Right renal cortex interstitium (tissue), 3 donors: ENCODE measurements around the gene TMEM151A. TPM values are rescaled to one million over a fixed set of nuclear protein-coding genes. Genes with fewer than 3 reads are reported as not detected.

Source experiments
- DNase-seq, 3 donors: peaks; one replicate each; pipeline ENCODE4 v3.0.0-alpha.2; 2013; ENCODE audit warnings: low read depth in 3 of 3, low spot score in 2 of 3
- polyA plus RNA-seq, 3 donors: library from polyadenylated mRNA; unstranded; fragments of 120-200 nt; gene quantifications; one replicate each; pipeline ENCODE4 v1.2.1, GENCODE V29; 2013; ENCODE audit not compliant: insufficient read length in 3 of 3

TMEM151A gene
- polyA plus RNA-seq, 3 donors, result not detected

GRCh38 chr11:66282468-66283455 is 8.9 kb upstream of the TMEM151A start:
- DNase-seq, result peak; percentile 83 to 96 (median 90)

- no peak for DNase-seq
Measured at GRCh38 chr11:66283461-66284105, 8.1 kb upstream of the TMEM151A start.

- DNase-seq, result no peak
Measured at GRCh38 chr11:66284526-66285078, 7.1 kb upstream of the TMEM151A start.

- DNase-seq, result no peak
Measured at GRCh38 chr11:66285250-66285947, 6.3 kb upstream of the TMEM151A start.

GRCh38 chr11:66286699-66287098 is 5.0 kb upstream of the TMEM151A start:
- DNase-seq, result no peak

- no peak for DNase-seq
Measured at GRCh38 chr11:66287211-66287888, 4.3 kb upstream of the TMEM151A start.

GRCh38 chr11:66287889-66288670 is 3.6 kb upstream of the TMEM151A start:
- no peak for DNase-seq

- DNase-seq, result peak; percentile 92 to 98 (median 95)
Measured at GRCh38 chr11:66288671-66289547, 2.8 kb upstream of the TMEM151A start, which contains the start of gene YIF1A. Gene YIF1A (minus strand): TSS chr11:66289143. CDS start chr11:66288985, 158 bp downstream.

- DNase-seq, result peak; percentile 72 to 80 (median 73)
Measured at GRCh38 chr11:66289548-66290329, 2.0 kb upstream of the TMEM151A start.

- DNase-seq, result no peak
Measured at GRCh38 chr11:66290330-66290621, 1.4 kb upstream of the TMEM151A start.

GRCh38 chr11:66291303-66291705 is 390 bp upstream of the TMEM151A start:
- no peak for DNase-seq

- DNase-seq, result no peak
Measured at GRCh38 chr11:66292543-66293332, 1.0 kb downstream of the TMEM151A start.

- no peak for DNase-seq
Measured at GRCh38 chr11:66293352-66293751, 1.7 kb downstream of the TMEM151A start.

GRCh38 chr11:66293777-66294625 is 2.3 kb downstream of the TMEM151A start:
- no peak for DNase-seq

GRCh38 chr11:66294626-66295620 is 3.2 kb downstream of the TMEM151A start:
- no peak for DNase-seq
